ENCODE results near the gene NHERF2. TPM values are rescaled to one million over a fixed set of nuclear protein-coding genes. Genes with fewer than 3 reads are reported as not detected.
A peak's percentile ranks its signal among the peaks of the same experiment; 100 is the strongest.

NHERF2 gene
- total RNA-seq, 2 donors from 2014 or later = 20.1 to 25.5 TPM

DNA sequence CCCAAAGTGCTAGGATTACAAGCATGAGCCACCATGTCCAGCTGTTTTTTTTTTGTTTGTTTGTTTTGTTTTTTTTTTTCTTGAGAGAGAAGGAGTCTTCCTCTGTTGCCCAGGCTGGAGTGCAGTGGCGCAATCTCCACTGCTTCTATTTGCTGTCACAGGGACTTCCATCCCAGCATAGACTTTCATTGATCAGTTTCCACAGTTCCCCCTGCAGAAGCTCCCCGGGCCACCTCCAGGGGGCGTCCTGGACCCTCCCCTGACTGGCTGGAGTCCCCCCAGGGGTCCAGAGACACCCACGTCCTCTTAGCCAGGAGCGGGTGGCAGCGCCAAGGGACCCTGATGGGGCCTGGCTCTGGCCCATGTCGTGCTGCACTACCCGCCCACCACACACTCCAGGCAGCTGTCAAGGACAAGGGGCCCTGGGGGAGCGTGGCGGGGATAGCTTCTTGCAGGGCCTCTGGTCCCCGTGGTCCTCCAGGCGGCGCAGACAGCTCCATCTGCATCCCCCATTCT is 10.2 kb upstream of the NHERF2 start:
- no peaks in the 10 kb centered on the region for H3K9me3 Mint-ChIP-seq

DNA sequence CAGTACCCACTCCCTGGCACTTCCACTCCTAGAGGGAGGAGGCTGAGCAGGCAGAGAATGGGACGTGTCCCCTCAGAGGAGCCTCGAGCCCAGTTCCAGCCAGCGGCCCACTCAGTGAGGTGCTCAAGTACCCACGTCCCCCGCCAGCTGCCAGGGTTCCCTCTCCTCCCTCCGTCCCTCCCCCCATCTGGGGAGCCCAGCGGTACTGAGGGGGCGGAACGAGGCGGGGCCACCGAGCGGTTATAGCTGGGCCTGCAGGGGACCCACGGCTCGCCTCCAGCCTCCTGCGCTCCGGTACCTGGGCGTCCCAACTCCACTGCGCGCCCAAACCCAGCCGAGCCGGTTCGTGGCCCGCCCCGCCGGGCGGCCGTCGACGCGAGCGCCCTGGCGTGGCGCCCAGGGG is 7.2 kb upstream of the NHERF2 start, which contains the start of gene NPW:
TSS of gene NPW (plus strand) at position 268 of the 403 bp plus-strand sequence.
- TF ChIP-seq, protein P1, sequence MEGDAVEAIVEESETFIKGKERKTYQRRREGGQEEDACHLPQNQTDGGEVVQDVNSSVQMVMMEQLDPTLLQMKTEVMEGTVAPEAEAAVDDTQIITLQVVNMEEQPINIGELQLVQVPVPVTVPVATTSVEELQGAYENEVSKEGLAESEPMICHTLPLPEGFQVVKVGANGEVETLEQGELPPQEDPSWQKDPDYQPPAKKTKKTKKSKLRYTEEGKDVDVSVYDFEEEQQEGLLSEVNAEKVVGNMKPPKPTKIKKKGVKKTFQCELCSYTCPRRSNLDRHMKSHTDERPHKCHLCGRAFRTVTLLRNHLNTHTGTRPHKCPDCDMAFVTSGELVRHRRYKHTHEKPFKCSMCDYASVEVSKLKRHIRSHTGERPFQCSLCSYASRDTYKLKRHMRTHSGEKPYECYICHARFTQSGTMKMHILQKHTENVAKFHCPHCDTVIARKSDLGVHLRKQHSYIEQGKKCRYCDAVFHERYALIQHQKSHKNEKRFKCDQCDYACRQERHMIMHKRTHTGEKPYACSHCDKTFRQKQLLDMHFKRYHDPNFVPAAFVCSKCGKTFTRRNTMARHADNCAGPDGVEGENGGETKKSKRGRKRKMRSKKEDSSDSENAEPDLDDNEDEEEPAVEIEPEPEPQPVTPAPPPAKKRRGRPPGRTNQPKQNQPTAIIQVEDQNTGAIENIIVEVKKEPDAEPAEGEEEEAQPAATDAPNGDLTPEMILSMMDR (conservative IDR thresholded peaks at IDR 0.05) = peak; percentile 33
- Mint-ChIP-seq H3K4me1 (peaks cover 2% of the 10 kb centered on the region), H3K36me3 (ENCODE audit: low read depth) (no peaks in the 10 kb centered on the region), H3K9me3 (no peaks in the 10 kb centered on the region), H3K27me3 (ENCODE audit: insufficient read depth) (peaks cover 69% of the 10 kb centered on the region), H3K4me3 (peak within 1 kb of the TSS; percentile 38), H3K27ac (no peak within 1 kb of the TSS)
- Histone ChIP-seq H3K36me3 (ENCODE audit: control insufficient read depth, insufficient read depth, low read length) (no peaks in the 10 kb centered on the region), H3K4me3 (ENCODE audit: low read length) (peak within 1 kb of the TSS; percentile 29), H3K4me1 (ENCODE audit: control insufficient read depth, insufficient read depth, low read length) (no peaks in the 10 kb centered on the region), H3K27ac (ENCODE audit: low read depth, low read length) (no peak within 1 kb of the TSS), H3K27me3 (ENCODE audit: control insufficient read depth, insufficient read depth, low read length, poor library complexity, severe bottlenecking) (peaks cover 44% of the 10 kb centered on the region), H3K9ac (ENCODE audit: extremely low read depth, low read length, poor library complexity, severe bottlenecking) (no peak within 1 kb of the TSS), H3K9me3 (ENCODE audit: control insufficient read depth, low read length) (no peaks in the 10 kb centered on the region)
- 1 to 15% methylated on average over 15 to 33 of the region's 33 CpGs for WGBS, 2 experiments (ENCODE audit: insufficient coverage in 1 of 2, insufficient read length in 1 of 2)
- peak; percentile 77 for DNase-seq

More for the DNA sequence above, 10.2 kb upstream of the NHERF2 start:
- Mint-ChIP-seq H3K4me3 (no peak overlapping the region), H3K27me3 (ENCODE audit: insufficient read depth) (peaks cover 48% of the 10 kb centered on the region), H3K27ac (no peak overlapping the region), H3K4me1 (no peaks in the 10 kb centered on the region), H3K36me3 (ENCODE audit: low read depth) (no peaks in the 10 kb centered on the region)
- no peak overlapping the region for H3K4me3 ChIP-seq (ENCODE audit: low read length)
- no peak overlapping the region for H3K27ac ChIP-seq (ENCODE audit: low read depth, low read length)
- peaks cover 39% of the 10 kb centered on the region for H3K27me3 ChIP-seq (ENCODE audit: control insufficient read depth, insufficient read depth, low read length, poor library complexity, severe bottlenecking)
- H3K36me3 ChIP-seq (ENCODE audit: control insufficient read depth, insufficient read depth, low read length) = no peaks in the 10 kb centered on the region
- no peaks in the 10 kb centered on the region for H3K4me1 ChIP-seq (ENCODE audit: control insufficient read depth, insufficient read depth, low read length)
- no peaks in the 10 kb centered on the region for H3K9me3 ChIP-seq (ENCODE audit: control insufficient read depth, low read length)
- TF ChIP-seq, protein P1 (conservative IDR thresholded peaks at IDR 0.05) = peak; percentile 74
- no peak for DNase-seq
- H3K9ac ChIP-seq (ENCODE audit: extremely low read depth, low read length, poor library complexity, severe bottlenecking) = no peak overlapping the region
- WGBS, 2 experiments (ENCODE audit: insufficient coverage in 1 of 2, insufficient read length in 1 of 2) = 61 to 73% methylated on average over 7 to 13 of the region's 13 CpGs

DNA sequence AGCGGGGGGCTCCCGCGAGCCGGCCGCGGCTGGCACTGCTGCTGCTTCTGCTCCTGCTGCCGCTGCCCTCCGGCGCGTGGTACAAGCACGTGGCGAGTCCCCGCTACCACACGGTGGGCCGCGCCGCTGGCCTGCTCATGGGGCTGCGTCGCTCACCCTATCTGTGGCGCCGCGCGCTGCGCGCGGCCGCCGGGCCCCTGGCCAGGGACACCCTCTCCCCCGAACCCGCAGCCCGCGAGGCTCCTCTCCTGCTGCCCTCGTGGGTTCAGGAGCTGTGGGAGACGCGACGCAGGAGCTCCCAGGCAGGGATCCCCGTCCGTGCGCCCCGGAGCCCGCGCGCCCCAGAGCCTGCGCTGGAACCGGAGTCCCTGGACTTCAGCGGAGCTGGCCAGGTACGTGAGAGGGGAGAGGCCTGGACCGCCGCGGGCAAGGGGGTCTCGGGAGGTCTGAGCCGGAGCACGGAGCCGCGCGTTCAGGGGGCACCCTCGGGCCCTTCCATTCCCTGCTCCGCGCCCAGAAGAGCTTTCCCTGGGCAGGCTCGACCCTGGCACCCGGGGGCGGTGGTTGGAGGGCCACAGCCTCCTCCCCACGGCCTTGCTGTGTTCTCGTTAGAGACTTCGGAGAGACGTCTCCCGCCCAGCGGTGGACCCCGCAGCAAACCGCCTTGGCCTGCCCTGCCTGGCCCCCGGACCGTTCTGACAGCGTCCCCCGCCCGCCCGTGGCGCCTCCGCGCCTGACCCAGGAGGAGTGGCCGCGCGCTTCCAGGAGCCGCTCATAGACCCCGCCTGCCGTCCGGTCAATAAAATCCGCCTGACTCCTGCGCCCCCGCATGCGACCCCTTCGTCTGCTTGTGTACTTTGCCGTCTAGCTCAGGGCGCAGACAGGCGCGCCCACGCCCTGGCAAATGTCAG is 6.5 kb upstream of the NHERF2 start:
- H3K27me3 Mint-ChIP-seq (ENCODE audit: insufficient read depth) = peaks cover 72% of the 10 kb centered on the region
- Histone ChIP-seq H3K9ac (ENCODE audit: extremely low read depth, low read length, poor library complexity, severe bottlenecking) (no peak overlapping the region), H3K27ac (ENCODE audit: low read depth, low read length) (no peak overlapping the region), H3K36me3 (ENCODE audit: control insufficient read depth, insufficient read depth, low read length) (no peaks in the 10 kb centered on the region), H3K27me3 (ENCODE audit: control insufficient read depth, insufficient read depth, low read length, poor library complexity, severe bottlenecking) (peaks cover 44% of the 10 kb centered on the region), H3K4me3 (ENCODE audit: low read length) (peak overlapping the region; percentile 29), H3K9me3 (ENCODE audit: control insufficient read depth, low read length) (no peaks in the 10 kb centered on the region), H3K4me1 (ENCODE audit: control insufficient read depth, insufficient read depth, low read length) (no peaks in the 10 kb centered on the region)
- peak; percentile 75 for DNase-seq
- 3 to 6% methylated on average over 35 to 96 of the region's 96 CpGs for WGBS, 2 experiments (ENCODE audit: insufficient coverage in 1 of 2, insufficient read length in 1 of 2)
- H3K4me1 Mint-ChIP-seq = peaks cover 2% of the 10 kb centered on the region
- no peak overlapping the region for H3K27ac Mint-ChIP-seq
- H3K4me3 Mint-ChIP-seq = peak overlapping the region; percentile 38
- no peaks in the 10 kb centered on the region for H3K36me3 Mint-ChIP-seq (ENCODE audit: low read depth)
- no peaks in the 10 kb centered on the region for H3K9me3 Mint-ChIP-seq
- TF ChIP-seq, protein P1 (conservative IDR thresholded peaks at IDR 0.05) = no peak

Data from endodermal cell (in vitro differentiated cells).